ENCODE data around the gene HS6ST2.

DNA sequence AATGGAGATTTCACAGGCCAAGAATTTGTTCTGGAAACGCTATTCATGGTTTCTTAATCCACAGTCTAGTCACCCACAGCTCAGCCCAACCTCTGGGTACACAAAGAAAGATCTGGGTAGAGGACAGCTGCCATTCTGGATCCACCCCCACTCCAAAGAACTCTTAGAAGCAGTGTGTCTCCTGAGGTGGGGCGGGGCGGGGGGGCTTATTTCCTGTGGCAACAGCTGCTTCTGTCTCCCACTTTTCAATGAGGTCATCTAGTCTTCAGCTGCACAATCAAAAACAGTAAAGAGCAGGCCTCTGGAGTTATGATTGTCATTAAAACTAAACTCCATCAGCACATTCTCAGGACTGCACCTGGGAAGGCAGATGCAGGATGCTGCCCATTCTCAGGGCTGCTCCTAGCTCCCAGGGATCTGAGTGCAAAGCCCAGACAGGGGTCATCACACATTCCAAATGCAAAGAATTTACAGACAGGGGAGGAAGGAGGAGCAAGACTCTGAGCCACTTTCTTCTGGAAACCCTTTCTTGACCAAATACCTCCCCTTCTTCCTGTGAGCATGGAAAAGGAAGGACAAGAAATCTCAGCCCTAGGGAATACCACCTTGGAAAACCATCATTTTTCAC is 207.3 kb downstream of the HS6ST2 start:
- TF ChIP-seq POLR2A (IDR thresholded peaks at IDR 0.05; ENCODE audit: low read depth, low read length) (no peak), ETV6 (conservative IDR thresholded peaks at IDR 0.05 in 1 of 2, IDR thresholded peaks at IDR 0.05 in 1 of 2; ENCODE audit: borderline replicate concordance in 1 of 2, low read depth in 1 of 2) (no peak), ZNF274 (IDR thresholded peaks at IDR 0.05; ENCODE audit: insufficient read depth, insufficient read length) (no peak), GABPA (IDR thresholded peaks at IDR 0.05; ENCODE audit: low read depth) (no peak), HDGF (IDR thresholded peaks at IDR 0.05) (no peak), ZNF24 (IDR thresholded peaks at IDR 0.05) (no peak), RFX5 (IDR thresholded peaks at IDR 0.05; ENCODE audit: low read depth, low read length) (no peak)
- TF ChIP-seq, protein P1, sequence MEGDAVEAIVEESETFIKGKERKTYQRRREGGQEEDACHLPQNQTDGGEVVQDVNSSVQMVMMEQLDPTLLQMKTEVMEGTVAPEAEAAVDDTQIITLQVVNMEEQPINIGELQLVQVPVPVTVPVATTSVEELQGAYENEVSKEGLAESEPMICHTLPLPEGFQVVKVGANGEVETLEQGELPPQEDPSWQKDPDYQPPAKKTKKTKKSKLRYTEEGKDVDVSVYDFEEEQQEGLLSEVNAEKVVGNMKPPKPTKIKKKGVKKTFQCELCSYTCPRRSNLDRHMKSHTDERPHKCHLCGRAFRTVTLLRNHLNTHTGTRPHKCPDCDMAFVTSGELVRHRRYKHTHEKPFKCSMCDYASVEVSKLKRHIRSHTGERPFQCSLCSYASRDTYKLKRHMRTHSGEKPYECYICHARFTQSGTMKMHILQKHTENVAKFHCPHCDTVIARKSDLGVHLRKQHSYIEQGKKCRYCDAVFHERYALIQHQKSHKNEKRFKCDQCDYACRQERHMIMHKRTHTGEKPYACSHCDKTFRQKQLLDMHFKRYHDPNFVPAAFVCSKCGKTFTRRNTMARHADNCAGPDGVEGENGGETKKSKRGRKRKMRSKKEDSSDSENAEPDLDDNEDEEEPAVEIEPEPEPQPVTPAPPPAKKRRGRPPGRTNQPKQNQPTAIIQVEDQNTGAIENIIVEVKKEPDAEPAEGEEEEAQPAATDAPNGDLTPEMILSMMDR (IDR thresholded peaks at IDR 0.05 in 2 of 3, conservative IDR thresholded peaks at IDR 0.05 in 1 of 3; ENCODE audit: control insufficient read depth in 2 of 3, extremely low read depth in 1 of 3, insufficient read depth in 1 of 3, low read depth in 3 of 3, low read length in 3 of 3) = no peak
- TF ChIP-seq, protein P2, sequence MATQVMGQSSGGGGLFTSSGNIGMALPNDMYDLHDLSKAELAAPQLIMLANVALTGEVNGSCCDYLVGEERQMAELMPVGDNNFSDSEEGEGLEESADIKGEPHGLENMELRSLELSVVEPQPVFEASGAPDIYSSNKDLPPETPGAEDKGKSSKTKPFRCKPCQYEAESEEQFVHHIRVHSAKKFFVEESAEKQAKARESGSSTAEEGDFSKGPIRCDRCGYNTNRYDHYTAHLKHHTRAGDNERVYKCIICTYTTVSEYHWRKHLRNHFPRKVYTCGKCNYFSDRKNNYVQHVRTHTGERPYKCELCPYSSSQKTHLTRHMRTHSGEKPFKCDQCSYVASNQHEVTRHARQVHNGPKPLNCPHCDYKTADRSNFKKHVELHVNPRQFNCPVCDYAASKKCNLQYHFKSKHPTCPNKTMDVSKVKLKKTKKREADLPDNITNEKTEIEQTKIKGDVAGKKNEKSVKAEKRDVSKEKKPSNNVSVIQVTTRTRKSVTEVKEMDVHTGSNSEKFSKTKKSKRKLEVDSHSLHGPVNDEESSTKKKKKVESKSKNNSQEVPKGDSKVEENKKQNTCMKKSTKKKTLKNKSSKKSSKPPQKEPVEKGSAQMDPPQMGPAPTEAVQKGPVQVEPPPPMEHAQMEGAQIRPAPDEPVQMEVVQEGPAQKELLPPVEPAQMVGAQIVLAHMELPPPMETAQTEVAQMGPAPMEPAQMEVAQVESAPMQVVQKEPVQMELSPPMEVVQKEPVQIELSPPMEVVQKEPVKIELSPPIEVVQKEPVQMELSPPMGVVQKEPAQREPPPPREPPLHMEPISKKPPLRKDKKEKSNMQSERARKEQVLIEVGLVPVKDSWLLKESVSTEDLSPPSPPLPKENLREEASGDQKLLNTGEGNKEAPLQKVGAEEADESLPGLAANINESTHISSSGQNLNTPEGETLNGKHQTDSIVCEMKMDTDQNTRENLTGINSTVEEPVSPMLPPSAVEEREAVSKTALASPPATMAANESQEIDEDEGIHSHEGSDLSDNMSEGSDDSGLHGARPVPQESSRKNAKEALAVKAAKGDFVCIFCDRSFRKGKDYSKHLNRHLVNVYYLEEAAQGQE (IDR thresholded peaks at IDR 0.05; ENCODE audit: low read depth, low read length) = no peak

Data from GM12878 (cell line).